OCI-LY7 (cell line): ENCODE data around the gene ATP6V0B. TPM values are rescaled to one million over a fixed set of nuclear protein-coding genes. Genes with fewer than 3 reads are reported as not detected.
A peak's percentile ranks its signal among the peaks of the same experiment; 100 is the strongest.

Experiments
- BruUV-seq: library from RNA; stranded (reverse); fragments of 400-500 nt; replicated peaks from 2 replicates; lab custom pipeline; 2021; lab: Mats Ljungman, UMichigan
- CTCF ChIA-PET: fragments of 300-600 bp; sonication (Branson Sonifier 250); formaldehyde crosslinking; loops from one replicate; lab custom pipeline; 2022; ENCODE audit warnings: antibody characterized with exemption; ENCODE audit not compliant: unreplicated experiment; lab: Charles Lee
- POLR2A ChIA-PET: fragments of 300-600 bp; sonication (Branson Sonifier 250); formaldehyde crosslinking; loops from one replicate; lab custom pipeline; 2022; ENCODE audit warnings: antibody characterized with exemption; lab: Charles Lee
- DNase-seq: peaks from one replicate; pipeline ENCODE4 v3.0.0-alpha.2; 2015; ENCODE audit warnings: low spot score
- H2AFZ ChIP-seq: fragments of 200-600 bp; sonication (generic), shearing (Covaris generic); 2 replicates; pipeline ENCODE4 v1.6.1; 2014; ENCODE audit warnings: mild to moderate bottlenecking, antibody characterized with exemption, low read length, moderate library complexity
- H3K27ac ChIP-seq: fragments of 200-600 bp; sonication (generic); 2 replicates; pipeline ENCODE4 v1.5.1; 2014; ENCODE audit warnings: mixed run types, low read depth, mild to moderate bottlenecking, moderate library complexity, low read length, inconsistent platforms; ENCODE audit not compliant: poor library complexity, severe bottlenecking
- H3K36me3 ChIP-seq: fragments of 200-600 bp; sonication (generic); 2 replicates; pipeline ENCODE4 v1.6.1; 2014; ENCODE audit warnings: mild to moderate bottlenecking, antibody characterized with exemption, low read length, moderate library complexity, mixed read lengths; ENCODE audit not compliant: insufficient read depth
- H3K4me1 ChIP-seq: fragments of 200-600 bp; sonication (generic); 2 replicates; pipeline ENCODE4 v1.5.1; 2014; ENCODE audit warnings: mild to moderate bottlenecking, low read length; ENCODE audit not compliant: insufficient read depth, poor library complexity, severe bottlenecking
- H3K4me2 ChIP-seq: fragments of 200-600 bp; sonication (generic); 2 replicates; pipeline ENCODE4 v1.6.1; 2014; ENCODE audit warnings: mild to moderate bottlenecking, low read length
- H3K4me3 ChIP-seq: fragments of 200-600 bp; sonication (generic); 2 replicates; pipeline ENCODE4 v1.5.1; 2014; ENCODE audit warnings: mild to moderate bottlenecking, low read depth, low read length; ENCODE audit not compliant: poor library complexity, severe bottlenecking
- H3K79me2 ChIP-seq: fragments of 200-600 bp; sonication (generic); 2 replicates; pipeline ENCODE4 v1.6.1; 2016; ENCODE audit warnings: low read depth, mild to moderate bottlenecking, low read length, moderate library complexity, mixed read lengths; ENCODE audit not compliant: insufficient read depth
- H3K9me2 ChIP-seq: fragments of 200-600 bp; sonication (generic); 2 replicates; pipeline ENCODE4 v1.6.1; 2016; ENCODE audit warnings: mild to moderate bottlenecking, low read length, mixed read lengths; ENCODE audit not compliant: insufficient read depth
- H3K9me3 ChIP-seq: fragments of 200-600 bp; sonication (generic); 2 replicates; pipeline ENCODE4 v1.6.1; 2014; ENCODE audit warnings: mild to moderate bottlenecking, mixed run types, low read length, mixed read lengths
- H4K20me1 ChIP-seq: fragments of 200-600 bp; sonication (generic); 2 replicates; pipeline ENCODE4 v1.6.1; 2014; ENCODE audit warnings: mild to moderate bottlenecking, antibody characterized with exemption, low read length, moderate library complexity, mixed read lengths; ENCODE audit not compliant: insufficient read depth
- CTCF ChIP-seq: fragments of 200-600 bp; sonication (generic); conservative IDR thresholded peaks from 2 replicates; pipeline ENCODE4 v1.5.1; 2014; ENCODE audit warnings: mild to moderate bottlenecking, antibody characterized with exemption, low read length, moderate library complexity, mixed read lengths
- EZH2phosphoT487 ChIP-seq: fragments of 200-600 bp; sonication (generic); IDR thresholded peaks from 2 replicates; pipeline ENCODE4 v1.6.1; 2018; ENCODE audit warnings: low read depth, borderline replicate concordance, mild to moderate bottlenecking, mixed run types, antibody characterized with exemption, low read length, moderate library complexity, mixed read lengths
- intact Hi-C: fragments of 100-400 bp; cut with micrococcal nuclease; formaldehyde crosslinking; loops from one replicate; pipeline ENCODE4 v1.10.0; 2022; ENCODE audit not compliant: unreplicated experiment
- total RNA-seq, 2 experiments: library from RNA; depleted of rRNA in 1 of 2; stranded (reverse); fragments of >200 nt in 1 of 2; shearing (Covaris generic) in 1 of 2; gene quantifications; 2 replicates each; pipeline ENCODE4 v1.2.3, GENCODE V29; 2014 to 2022

The ATP6V0B gene
- total RNA-seq, 2 experiments from 2014 or later: 68.4 to 97.1 TPM

GRCh38 chr1:43933386-43934100 lies 41.2 kb upstream of the ATP6V0B start, which contains the start of gene ARTN:
TSS of gene ARTN (plus strand) at chr1:43933801. CDS start at chr1:43935657, 1,856 bp downstream.
- Histone ChIP-seq H3K9me2 (no peaks in the 10 kb centered on the region), H3K27ac (no peak within 1 kb of the TSS), H3K4me1 (no peaks in the 10 kb centered on the region), H2AFZ (no peak within 1 kb of the TSS), H3K4me3 (no peak within 1 kb of the TSS), H3K36me3 (no peaks in the 10 kb centered on the region), H3K4me2 (peak within 1 kb of the TSS; percentile 17; the same call in 1 of the 2 replicates), H4K20me1 (no peaks in the 10 kb centered on the region), H3K9me3 (no peaks in the 10 kb centered on the region), H3K79me2 (no peaks in the 10 kb centered on the region)
- DNase-seq: no peak
- intact Hi-C loops: loop anchor here (1.0 to 5.0 kb wide), 4 partner anchors 96 to 706 kb away; no protein-coding TSS in a partner anchor
- ChIA-PET CTCF (interaction anchor here (0.8 to 2.2 kb wide), 5 partner anchors 10 to 170 kb away, joined by 3 to 40 read pairs (median 4); no protein-coding TSS in a partner anchor), POLR2A (interaction anchor here (1.2 kb wide), 1 partner anchor 168 kb away, joined by 3 read pairs; no protein-coding TSS in a partner anchor)
- no TSS peak for BruUV-seq
- TF ChIP-seq CTCF: no peak
- TF ChIP-seq EZH2phosphoT487: no peak

DNA sequence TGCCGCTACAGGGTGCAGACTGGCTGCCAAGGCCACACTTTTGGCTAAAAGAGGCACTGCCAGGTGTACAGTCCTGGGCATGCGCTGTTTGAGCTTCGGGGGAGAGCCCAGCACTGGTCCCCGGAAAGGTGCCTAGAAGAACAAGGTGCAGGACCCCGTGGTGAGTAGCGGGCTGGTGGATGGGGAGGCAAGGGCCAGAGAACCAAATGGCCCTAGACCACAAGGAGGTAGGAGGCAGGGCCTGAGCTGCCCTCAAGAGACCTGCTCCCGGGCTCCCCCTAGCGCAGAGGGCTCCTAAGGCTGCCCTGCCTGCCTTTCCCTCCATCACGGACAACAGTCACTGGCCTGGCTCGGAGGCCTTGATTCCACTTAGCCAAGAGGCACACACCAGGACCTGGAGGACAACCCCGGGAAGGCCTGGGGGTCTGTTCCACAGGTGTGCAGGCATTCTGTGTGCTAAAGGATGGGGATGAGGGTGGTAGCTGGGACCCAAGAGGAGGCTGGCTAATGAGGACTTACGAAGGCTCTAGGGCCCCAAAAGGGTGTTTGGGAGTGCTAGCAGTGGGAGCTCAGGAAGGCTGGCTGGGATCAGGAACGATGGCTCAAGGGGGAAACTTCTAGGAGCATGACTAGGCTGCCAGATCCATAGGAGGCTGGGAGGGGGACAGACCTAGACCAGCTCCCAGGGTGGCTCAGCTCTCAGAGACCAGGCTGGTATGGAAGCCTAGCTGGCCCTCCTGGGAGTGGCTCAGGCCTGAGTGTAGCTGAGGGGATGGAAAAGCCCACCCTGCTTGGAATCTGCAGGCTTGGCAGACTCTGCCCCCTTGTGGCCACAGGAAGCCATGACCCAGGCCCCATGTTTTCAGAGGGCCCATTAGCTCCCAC lies 40.4 kb upstream of the ATP6V0B start:
- H3K27ac ChIP-seq: no peak overlapping the region
- H3K36me3 ChIP-seq: no peaks in the 10 kb centered on the region
- no peaks in the 10 kb centered on the region for H4K20me1 ChIP-seq
- peak overlapping the region; percentile 17; the same call in 1 of the 2 replicates for H3K4me2 ChIP-seq
- POLR2A ChIA-PET: interaction anchor here (0.6 to 1.2 kb wide), 5 partner anchors 108 to 236 kb away, joined by 3 to 4 read pairs (median 3); partner anchors contain the start of gene ST3GAL3
- BruUV-seq: no TSS peak
- H3K9me2 ChIP-seq: no peaks in the 10 kb centered on the region
- no peaks in the 10 kb centered on the region for H3K4me1 ChIP-seq
- peak; percentile 82 for TF ChIP-seq CTCF
- TF ChIP-seq EZH2phosphoT487: no peak
- H3K9me3 ChIP-seq: no peaks in the 10 kb centered on the region
- CTCF ChIA-PET: interaction anchor here (0.6 to 2.2 kb wide), 10 partner anchors 9 to 283 kb away, joined by 3 to 40 read pairs (median 4); partner anchors contain the start of gene IPO13
- H3K79me2 ChIP-seq: no peaks in the 10 kb centered on the region
- H3K4me3 ChIP-seq: no peak overlapping the region
- intact Hi-C loops: loop anchor here (1.0 to 5.0 kb wide), 4 partner anchors 97 to 707 kb away; no protein-coding TSS in a partner anchor
- peak; percentile 70 for DNase-seq
- no peak overlapping the region for H2AFZ ChIP-seq
